HG03060 (cell line): ENCODE measurements around the gene XYLB.

Experiments used
- ATAC-seq: cut with Tn5 transposase; IDR thresholded peaks from one replicate; pipeline ENCODE4 v1.9.1; 2021; ENCODE audit warnings: low read depth, moderate number of reproducible peaks; ENCODE audit not compliant: unreplicated experiment

The XYLB gene

DNA sequence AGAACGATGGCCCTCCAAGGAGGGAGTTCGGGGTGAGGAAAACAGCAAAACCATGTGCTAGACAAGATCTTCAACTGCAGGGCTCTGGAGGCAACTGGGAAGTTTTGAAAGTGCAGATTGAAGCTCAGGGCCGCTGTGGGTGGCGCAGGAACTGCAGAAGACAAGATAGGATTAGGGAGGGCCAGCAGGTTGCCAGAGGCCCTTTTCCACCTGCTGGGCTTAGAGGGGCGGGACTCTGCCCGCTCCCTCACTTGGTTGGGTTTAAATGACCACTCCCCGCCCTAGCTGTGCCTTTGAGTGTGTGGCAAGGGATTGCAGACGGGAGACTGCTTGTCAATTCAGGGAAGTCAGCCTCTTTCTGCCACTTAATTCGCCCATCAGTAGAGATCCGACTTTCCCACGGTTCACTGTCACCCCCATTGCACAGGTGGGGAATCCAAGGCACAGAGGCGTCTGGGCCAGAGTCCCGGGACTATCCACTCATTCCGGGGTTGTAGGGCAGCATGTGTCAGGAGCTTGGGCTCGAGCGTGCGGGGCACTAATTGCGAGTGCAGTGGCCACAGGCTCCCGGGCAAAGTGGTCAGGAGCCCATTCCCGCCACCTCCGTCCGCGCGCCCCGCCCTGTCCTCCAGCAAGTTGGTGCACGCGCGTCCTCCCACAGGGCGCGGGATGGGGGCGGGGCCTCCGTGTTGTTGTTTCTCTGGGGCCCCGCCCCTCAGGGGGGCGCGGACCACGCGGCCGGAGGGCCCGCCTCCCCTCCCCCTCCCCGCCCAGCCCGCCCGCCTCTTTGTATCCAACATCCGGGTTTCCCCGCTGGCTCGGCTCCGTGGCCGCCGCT, 106.7 kb downstream of the XYLB start, which contains the start of gene ACVR2B:
TSS of gene ACVR2B (plus strand) at position 816 of the 838 bp plus-strand sequence. CDS start 433 bp downstream, outside the sequence.
- no peak for ATAC-seq

- no peak for ATAC-seq
These were observed 107.3 kb downstream of the XYLB start for GRCh38 chr3:38453913-38454177.

DNA sequence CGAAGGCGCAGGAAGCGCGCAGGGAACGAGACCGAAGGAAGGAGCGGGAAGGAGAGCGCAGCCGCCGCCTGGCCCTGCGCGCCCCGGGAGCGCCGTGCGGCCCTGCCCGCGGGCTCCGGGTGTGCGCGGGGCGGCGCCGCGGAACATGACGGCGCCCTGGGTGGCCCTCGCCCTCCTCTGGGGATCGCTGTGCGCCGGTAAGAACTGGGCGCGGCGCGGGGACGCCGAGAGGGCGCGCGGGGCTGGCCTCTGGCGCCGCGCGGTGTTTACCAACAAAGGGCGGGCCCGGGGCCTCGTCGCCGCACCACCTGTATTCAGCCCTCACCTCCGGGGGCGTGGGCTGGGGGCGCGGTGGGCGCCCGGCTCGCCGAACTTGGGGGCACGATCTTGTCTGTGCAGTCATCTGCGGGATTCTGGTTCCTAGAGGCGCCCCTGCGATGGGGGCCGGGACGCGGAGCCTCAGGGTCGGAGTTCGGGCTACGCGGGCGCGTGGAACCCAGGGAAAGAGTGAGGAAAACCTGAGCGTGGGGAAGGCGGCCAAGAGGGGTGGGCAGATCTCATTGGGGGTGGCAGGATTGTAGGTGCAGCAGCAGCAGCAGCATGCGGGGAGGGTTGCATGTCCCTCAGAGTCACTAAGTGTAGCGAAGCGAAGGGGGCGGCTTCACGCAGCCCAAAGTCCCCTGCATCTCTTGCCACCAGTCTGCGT, 107.7 kb downstream of the XYLB start:
- no peak for ATAC-seq

DNA sequence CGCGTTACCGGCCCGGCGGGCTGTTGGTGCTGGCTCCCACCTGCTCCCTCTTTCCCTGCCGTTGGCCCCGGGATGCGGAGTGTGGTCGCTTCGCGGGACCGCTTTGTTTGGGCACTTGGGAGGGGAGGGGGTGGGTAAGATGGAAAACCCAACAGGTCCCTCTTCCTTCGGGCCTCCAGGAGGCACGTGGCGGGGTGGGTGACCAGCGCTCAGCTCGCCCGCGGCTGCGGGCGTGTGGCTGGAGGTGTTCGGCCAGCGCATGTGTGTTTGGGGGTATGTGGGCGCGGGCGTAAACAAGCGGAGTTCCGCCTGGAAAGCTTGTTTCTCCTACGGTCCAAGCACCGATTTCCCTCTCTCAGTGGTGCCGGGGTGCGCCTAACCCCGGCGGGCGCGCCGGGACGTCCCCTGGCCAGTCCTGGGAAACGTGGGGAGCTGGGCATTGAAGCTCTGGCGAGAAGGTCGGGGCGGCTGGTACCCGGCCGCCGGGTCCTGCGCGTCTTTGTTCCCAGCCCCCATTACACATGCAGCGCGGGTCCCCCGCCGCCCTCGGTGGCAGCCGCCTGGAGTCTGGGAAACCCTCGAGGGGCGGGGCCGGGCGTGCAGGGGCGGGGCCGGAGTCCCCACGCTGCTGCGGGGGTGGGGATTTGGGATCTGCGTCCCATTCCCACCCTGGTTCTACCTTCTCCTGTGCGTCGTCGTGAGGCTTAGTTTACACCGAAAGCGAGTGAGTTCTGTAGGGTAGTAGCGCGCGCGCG, 108.5 kb downstream of the XYLB start:
- no peak for ATAC-seq

- no peak for ATAC-seq
These were observed 109.2 kb downstream of the XYLB start for GRCh38 chr3:38455639-38456430.

- ATAC-seq = no peak
These were observed 110.8 kb downstream of the XYLB start for GRCh38 chr3:38457111-38458003.

DNA sequence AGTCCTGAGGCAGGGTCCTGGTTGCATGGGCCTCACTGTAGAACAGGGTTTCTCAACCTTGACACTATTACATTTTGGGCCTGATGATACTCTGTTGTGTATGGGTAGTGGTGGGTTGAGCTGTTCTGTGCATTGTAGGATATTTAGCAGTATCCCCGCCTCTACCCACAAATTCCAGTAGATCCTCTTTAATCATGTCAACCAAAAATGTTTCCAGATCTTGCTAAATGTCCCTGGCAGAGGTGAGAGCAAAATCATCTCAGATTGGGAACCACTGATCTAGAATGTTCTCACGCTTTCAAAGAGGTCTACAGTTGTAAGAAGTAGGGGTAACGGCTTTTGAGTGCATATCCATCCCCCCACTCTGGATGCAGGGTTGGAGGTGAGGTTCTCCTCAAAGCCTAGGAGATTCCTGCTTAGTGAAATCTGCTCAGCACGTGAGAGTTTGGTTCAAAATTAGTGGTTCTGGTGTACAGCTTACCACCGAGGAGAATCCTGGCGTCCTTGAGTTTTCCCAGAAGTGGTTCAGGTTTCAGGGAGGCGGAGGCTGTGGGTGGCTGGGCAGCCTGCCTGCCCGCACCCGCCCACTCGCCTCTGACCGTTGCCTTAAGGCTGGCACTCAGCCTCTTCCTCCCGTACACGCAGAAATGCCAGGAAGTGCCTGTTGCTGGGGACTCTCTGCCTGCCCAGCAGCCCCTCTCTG, 112.4 kb downstream of the XYLB start:
- no peak for ATAC-seq

GRCh38 chr3:38459499-38460048, 113.0 kb downstream of the XYLB start:
- no peak for ATAC-seq

- no peak for ATAC-seq
These were observed 114.0 kb downstream of the XYLB start for GRCh38 chr3:38460377-38461270.
